ENCODE data around the gene HDAC4. TPM values are rescaled to one million over a fixed set of nuclear protein-coding genes. Genes with fewer than 3 reads are reported as not detected.
A peak's percentile ranks its signal among the peaks of the same experiment; 100 is the strongest.

Gene HDAC4
- total RNA-seq, 2 experiments from 2014 or later: 30.0 to 35.8 TPM

DNA sequence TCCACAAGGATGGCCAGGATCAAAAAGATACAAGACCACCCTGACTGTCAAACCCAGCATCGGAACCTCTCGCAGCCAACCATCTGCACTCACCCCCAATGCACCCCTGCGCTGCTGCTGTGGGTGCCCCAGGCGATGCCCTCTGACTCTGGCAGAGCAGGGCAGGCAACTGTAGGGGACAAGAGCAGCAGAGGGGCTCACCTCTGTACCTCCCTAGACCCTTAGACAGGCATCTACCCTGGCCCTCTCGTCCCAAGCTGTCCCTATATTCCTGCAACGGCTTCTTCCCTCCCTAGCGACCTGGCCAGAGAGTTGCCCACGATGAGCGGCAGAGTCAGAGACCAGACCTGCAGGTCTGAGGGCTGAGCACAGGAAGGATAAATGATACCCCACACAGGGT, 128.2 kb downstream of the HDAC4 start:
- Mint-ChIP-seq H3K9me3 (no peaks in the 10 kb centered on the region), H3K4me3 (no peak overlapping the region), H3K27me3 (peaks cover 33% of the 10 kb centered on the region), H3K4me1 (ENCODE audit: low read depth) (peaks cover 63% of the 10 kb centered on the region), H3K36me3 (peaks cover 5% of the 10 kb centered on the region), H3K27ac (no peak overlapping the region)
- no peak for DNase-seq
- intact Hi-C loops (cut with micrococcal nuclease): no loop called here
- ChIA-PET CTCF (interaction anchor here (1.1 kb wide), 1 partner anchor 16 kb away, joined by 3 read pairs; no protein-coding TSS in a partner anchor), POLR2A (no interaction called here)

DNA sequence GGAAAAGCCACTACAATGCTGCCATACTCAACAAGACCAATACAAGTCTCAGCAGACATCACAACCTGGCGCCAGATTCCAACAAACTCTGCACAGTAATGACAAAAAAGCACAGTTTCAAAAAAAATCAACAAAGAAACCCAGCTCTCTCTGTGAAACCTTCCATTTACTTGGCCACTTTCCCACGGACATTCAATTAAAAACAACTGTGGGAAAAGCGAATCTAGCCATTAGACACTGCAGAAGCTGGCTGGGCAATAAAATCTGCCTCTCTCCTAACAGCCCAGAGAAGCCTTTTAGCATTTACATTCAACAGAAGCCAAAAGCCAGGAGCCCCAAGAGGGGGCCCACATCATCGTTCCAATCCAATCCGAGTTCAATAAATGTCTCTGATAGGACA, 128.9 kb downstream of the HDAC4 start:
- no peak overlapping the region for H3K4me3 Mint-ChIP-seq
- peaks cover 8% of the 10 kb centered on the region for H3K36me3 Mint-ChIP-seq
- H3K27ac Mint-ChIP-seq: no peak overlapping the region
- H3K4me1 Mint-ChIP-seq (ENCODE audit: low read depth): peaks cover 70% of the 10 kb centered on the region
- CTCF ChIA-PET: interaction anchor here (0.8 kb wide), 1 partner anchor 109 kb away, joined by 3 read pairs; no protein-coding TSS in a partner anchor
- DNase-seq: no peak
- POLR2A ChIA-PET: no interaction called here
- intact Hi-C loops (cut with micrococcal nuclease): no loop called here
- H3K9me3 Mint-ChIP-seq: no peaks in the 10 kb centered on the region
- H3K27me3 Mint-ChIP-seq: peaks cover 33% of the 10 kb centered on the region

DNA sequence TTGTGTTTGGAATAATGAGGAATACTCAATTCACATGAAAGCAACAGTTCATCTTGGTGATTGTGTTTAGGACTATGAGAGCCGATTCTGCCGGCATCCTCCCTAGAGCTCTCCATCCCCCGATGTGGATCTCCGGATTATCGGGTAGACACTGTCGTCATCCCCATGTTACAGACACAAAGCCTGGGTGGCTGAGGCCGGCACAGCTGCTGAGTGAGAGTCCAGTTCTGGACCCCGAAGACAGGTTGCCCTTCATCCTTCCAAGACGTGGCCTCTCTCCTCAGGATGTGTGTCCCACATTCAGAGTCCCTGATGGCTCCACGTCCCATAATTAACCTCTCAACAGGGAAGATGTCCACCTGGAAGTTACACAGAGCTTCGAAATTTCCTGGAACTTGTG, 129.3 kb downstream of the HDAC4 start:
- Mint-ChIP-seq H3K9me3 (no peaks in the 10 kb centered on the region), H3K4me3 (no peak overlapping the region), H3K36me3 (peaks cover 8% of the 10 kb centered on the region), H3K4me1 (ENCODE audit: low read depth) (peaks cover 74% of the 10 kb centered on the region), H3K27me3 (peaks cover 33% of the 10 kb centered on the region), H3K27ac (no peak overlapping the region)
- no peak for DNase-seq
- ChIA-PET POLR2A (no interaction called here), CTCF (interaction anchor here (0.8 kb wide), 1 partner anchor 110 kb away, joined by 3 read pairs; no protein-coding TSS in a partner anchor)
- intact Hi-C loops (cut with micrococcal nuclease): no loop called here

DNA sequence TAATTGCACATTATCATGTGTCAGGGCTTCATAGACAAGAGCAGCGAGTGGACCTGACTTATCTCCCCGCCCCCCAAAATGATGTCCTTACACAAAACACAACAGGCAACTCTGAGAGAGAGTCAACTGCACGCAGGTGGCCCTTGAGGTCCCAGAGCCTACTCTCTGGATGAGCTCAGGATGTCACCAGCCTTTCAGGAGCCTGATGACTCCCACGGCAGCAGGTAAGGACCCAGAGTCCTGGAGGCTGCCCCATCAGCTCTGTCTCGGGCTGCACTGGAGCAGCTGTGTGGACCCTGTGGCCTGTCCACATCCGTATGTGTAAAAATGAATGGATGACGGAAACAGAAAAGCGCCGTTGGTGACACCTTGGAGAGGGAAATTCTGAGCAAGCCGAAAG, 130.9 kb downstream of the HDAC4 start:
- Mint-ChIP-seq H3K4me1 (ENCODE audit: low read depth) (peaks cover 79% of the 10 kb centered on the region), H3K27me3 (peaks cover 31% of the 10 kb centered on the region), H3K27ac (no peak overlapping the region), H3K36me3 (peaks cover 8% of the 10 kb centered on the region), H3K9me3 (no peaks in the 10 kb centered on the region), H3K4me3 (no peak overlapping the region)
- intact Hi-C loops (cut with micrococcal nuclease): loop anchor here (5.0 to 10.0 kb wide), 2 partner anchors 32 to 615 kb away; no protein-coding TSS in a partner anchor
- ChIA-PET CTCF (interaction anchor here (1.2 kb wide), 1 partner anchor 752 kb away, joined by 3 read pairs; no protein-coding TSS in a partner anchor), POLR2A (no interaction called here)
- no peak for DNase-seq

DNA sequence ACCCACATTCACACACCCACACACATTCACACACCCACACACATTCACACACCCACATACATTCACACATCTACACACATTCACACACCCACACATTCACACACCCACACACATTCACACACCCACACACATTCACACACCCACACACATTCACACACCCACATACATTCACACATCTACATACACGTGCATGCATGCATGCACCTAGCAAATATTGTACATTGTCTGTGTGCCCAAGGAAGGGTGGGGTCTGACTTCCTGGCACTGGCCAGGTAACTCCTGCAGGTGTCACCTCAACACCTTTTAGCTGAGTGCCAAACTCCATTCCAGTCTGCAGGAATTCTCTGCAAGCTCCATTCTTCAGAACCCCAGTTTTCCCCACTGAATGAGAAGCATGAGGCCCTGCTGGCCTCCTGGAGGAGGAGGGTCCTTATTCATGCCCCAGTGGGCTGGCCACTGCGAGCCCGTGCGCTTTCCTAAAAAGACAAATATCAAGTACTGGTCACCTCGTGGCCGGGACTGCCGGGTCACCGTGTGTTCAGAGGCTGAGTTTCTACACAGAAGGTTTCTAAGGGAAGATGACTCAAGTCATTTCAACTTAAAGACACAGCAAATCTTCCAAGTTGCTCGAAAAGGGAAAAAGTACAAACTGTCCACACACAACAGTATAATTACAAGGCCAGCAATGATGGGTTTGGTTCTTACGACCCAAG, 131.5 kb downstream of the HDAC4 start:
- H3K4me1 Mint-ChIP-seq (ENCODE audit: low read depth): peaks cover 78% of the 10 kb centered on the region
- no peak for DNase-seq
- no peaks in the 10 kb centered on the region for H3K9me3 Mint-ChIP-seq
- peaks cover 31% of the 10 kb centered on the region for H3K27me3 Mint-ChIP-seq
- H3K27ac Mint-ChIP-seq: peak overlapping the region; percentile 56
- POLR2A ChIA-PET: no interaction called here
- no peak overlapping the region for H3K4me3 Mint-ChIP-seq
- intact Hi-C loops (cut with micrococcal nuclease): loop anchor here (5.0 to 10.0 kb wide), 2 partner anchors 33 to 615 kb away; no protein-coding TSS in a partner anchor
- CTCF ChIA-PET: interaction anchor here (0.8 to 2.6 kb wide), 3 partner anchors 16 to 753 kb away, joined by 3 to 9 read pairs (median 3); no protein-coding TSS in a partner anchor
- peaks cover 8% of the 10 kb centered on the region for H3K36me3 Mint-ChIP-seq

DNA sequence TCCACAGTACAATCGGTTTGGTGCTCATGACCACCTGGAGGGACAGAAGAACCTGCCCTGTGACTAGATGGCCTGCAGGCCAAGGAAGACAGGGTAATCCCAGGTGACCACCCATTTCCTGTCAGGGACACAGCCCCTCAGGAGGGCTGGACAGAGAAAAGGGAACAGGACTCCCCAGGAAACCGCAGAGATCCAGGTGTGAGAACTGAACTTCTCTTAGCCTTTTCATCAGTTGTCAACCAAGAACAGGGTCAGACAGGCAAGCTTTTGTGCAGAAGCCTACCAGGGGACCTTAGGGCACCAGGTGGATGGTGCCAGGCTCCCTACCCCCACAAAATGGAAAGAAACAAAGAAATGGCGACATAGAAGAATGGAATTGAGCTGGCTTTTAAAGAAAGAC, 132.3 kb downstream of the HDAC4 start:
- Mint-ChIP-seq H3K27me3 (peaks cover 25% of the 10 kb centered on the region), H3K27ac (no peak overlapping the region), H3K4me3 (no peak overlapping the region), H3K4me1 (ENCODE audit: low read depth) (peaks cover 77% of the 10 kb centered on the region), H3K9me3 (no peaks in the 10 kb centered on the region), H3K36me3 (peaks cover 6% of the 10 kb centered on the region)
- no peak for DNase-seq
- ChIA-PET POLR2A (no interaction called here), CTCF (interaction anchor here (0.8 to 2.6 kb wide), 2 partner anchors 15 to 101 kb away, joined by 3 to 9 read pairs; no protein-coding TSS in a partner anchor)
- intact Hi-C loops (cut with micrococcal nuclease): loop anchor here (5.0 to 10.0 kb wide), 2 partner anchors 34 to 616 kb away; no protein-coding TSS in a partner anchor

DNA sequence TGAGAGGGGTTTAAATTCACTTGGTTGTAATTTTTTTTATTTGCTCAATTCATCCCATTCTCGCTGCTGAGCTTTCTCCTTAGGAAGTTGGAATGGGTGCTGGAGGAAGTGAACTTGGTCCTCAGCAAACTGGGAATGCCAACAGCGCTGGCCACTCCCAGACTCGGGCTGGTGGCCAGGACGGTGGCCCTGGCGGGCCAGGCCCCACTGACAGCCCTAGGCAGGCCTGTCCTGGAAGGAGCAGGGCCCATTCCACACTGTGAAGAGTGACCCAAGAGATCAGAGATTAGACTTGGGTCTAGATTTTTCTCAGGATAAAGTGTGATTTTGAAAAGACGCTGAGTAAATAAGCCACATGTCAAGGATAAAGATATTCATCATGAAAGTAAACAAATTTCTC, 132.7 kb downstream of the HDAC4 start:
- intact Hi-C loops (cut with micrococcal nuclease): loop anchor here (5.0 to 10.0 kb wide), 2 partner anchors 34 to 617 kb away; no protein-coding TSS in a partner anchor
- H3K9me3 Mint-ChIP-seq: no peaks in the 10 kb centered on the region
- H3K27ac Mint-ChIP-seq: peak overlapping the region; percentile 93
- ChIA-PET CTCF (interaction anchor here (1.2 to 2.6 kb wide), 5 partner anchors 26 to 113 kb away, joined by 3 to 12 read pairs (median 9); no protein-coding TSS in a partner anchor), POLR2A (interaction anchor here (1.1 to 2.3 kb wide), 4 partner anchors 26 to 113 kb away, joined by 3 to 10 read pairs (median 5); no protein-coding TSS in a partner anchor)
- H3K27me3 Mint-ChIP-seq: peaks cover 22% of the 10 kb centered on the region
- H3K36me3 Mint-ChIP-seq: peaks cover 6% of the 10 kb centered on the region
- H3K4me1 Mint-ChIP-seq (ENCODE audit: low read depth): peaks cover 76% of the 10 kb centered on the region
- H3K4me3 Mint-ChIP-seq: no peak overlapping the region
- no peak for DNase-seq

DNA sequence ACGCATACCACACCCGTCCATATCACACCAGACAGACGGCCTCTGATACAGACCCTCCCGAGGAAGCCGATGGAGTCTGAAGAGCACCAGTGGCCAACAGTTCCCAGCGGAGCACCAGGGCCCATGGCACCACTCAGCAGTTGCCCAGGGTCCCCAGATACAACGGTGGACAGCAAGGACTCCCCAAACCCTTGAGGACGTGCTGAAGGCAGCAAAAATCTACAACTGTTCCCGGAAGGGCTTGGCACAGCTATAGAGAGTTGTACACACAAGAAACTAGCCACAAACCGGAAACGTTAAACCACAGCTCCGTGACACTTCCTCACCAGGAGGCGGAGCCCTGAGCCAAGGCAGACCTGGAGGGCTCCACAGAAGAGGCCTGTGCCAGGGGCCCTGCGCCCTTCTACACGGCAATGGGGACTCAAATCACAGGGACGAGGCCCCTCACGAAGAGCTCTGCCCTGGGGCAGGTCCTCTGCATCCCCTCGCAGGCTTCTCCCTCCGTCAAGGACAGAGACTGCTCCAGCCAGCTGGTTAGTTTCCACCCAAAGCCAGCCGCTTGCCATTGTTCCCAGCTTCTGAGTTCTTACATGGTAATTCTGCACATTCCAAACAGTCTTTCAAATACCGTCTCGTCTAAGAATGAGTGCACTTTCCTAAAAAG, 133.4 kb downstream of the HDAC4 start:
- Mint-ChIP-seq H3K27me3 (peaks cover 15% of the 10 kb centered on the region), H3K27ac (peak overlapping the region; percentile 93), H3K4me1 (ENCODE audit: low read depth) (peaks cover 75% of the 10 kb centered on the region), H3K4me3 (peak overlapping the region; percentile 78), H3K36me3 (peaks cover 6% of the 10 kb centered on the region), H3K9me3 (no peaks in the 10 kb centered on the region)
- ChIA-PET POLR2A (interaction anchor here (0.9 to 2.3 kb wide), 6 partner anchors 18 to 113 kb away, joined by 3 to 10 read pairs (median 3); no protein-coding TSS in a partner anchor), CTCF (interaction anchor here (0.6 to 2.6 kb wide), 11 partner anchors 8 to 132 kb away, joined by 3 to 12 read pairs (median 6); no protein-coding TSS in a partner anchor)
- peak; percentile 96 for DNase-seq
- intact Hi-C loops (cut with micrococcal nuclease): loop anchor here (1.0 to 10.0 kb wide), 4 partner anchors 8 to 617 kb away; no protein-coding TSS in a partner anchor

DNA sequence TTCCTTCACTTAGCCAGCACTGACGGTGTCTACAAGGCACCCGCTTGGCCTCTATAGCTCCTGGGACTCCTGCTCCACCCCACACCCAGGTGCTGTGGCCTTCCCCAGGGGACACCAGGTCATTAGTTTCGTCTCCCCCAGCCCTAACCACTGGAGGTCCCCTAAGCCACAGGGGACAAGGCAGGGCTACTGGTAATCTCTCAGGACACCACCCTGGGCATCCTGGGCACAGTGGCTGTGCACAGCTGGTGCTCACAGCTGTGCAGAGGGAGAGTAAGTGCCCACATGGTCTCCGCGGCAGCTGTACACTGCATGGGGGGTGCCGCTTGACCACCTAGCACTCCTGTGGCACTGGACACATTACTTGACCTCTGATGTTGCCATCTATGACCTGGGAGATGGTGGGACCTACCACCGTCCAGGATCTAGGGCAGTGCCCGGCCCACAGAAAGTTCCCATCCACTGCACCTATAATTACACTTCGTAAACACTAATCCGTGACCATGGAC, 134.0 kb downstream of the HDAC4 start:
- peaks cover 10% of the 10 kb centered on the region for H3K27me3 Mint-ChIP-seq
- CTCF ChIA-PET: interaction anchor here (0.6 to 2.6 kb wide), 12 partner anchors 9 to 132 kb away, joined by 3 to 12 read pairs (median 5); no protein-coding TSS in a partner anchor
- no peaks in the 10 kb centered on the region for H3K9me3 Mint-ChIP-seq
- POLR2A ChIA-PET: interaction anchor here (0.9 to 2.3 kb wide), 7 partner anchors 18 to 114 kb away, joined by 3 to 10 read pairs (median 3); no protein-coding TSS in a partner anchor
- no peak for DNase-seq
- H3K4me1 Mint-ChIP-seq (ENCODE audit: low read depth): peaks cover 74% of the 10 kb centered on the region
- peak overlapping the region; percentile 78 for H3K4me3 Mint-ChIP-seq
- peaks cover 6% of the 10 kb centered on the region for H3K36me3 Mint-ChIP-seq
- peak overlapping the region; percentile 93 for H3K27ac Mint-ChIP-seq
- intact Hi-C loops (cut with micrococcal nuclease): loop anchor here (1.0 to 10.0 kb wide), 4 partner anchors 8 to 618 kb away; no protein-coding TSS in a partner anchor

DNA sequence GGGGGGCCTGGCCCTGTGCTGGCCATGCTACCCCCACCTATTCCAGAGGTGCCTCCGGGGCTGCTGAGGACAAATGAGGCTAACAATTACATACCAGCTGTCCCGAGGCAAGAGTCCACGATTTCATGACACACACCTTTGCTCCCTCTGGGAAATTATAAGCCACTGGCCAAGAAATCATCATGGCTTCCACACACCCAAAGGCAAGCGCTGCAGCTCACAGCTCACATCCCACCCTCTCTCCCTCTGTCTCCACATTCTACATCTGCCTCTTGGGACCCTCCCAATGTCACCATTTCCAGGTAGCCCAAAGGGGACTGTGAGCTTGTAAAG, 134.4 kb downstream of the HDAC4 start:
- Mint-ChIP-seq H3K27me3 (peaks cover 6% of the 10 kb centered on the region), H3K4me1 (ENCODE audit: low read depth) (peaks cover 73% of the 10 kb centered on the region), H3K9me3 (no peaks in the 10 kb centered on the region), H3K4me3 (peak overlapping the region; percentile 78), H3K27ac (peak overlapping the region; percentile 93), H3K36me3 (peaks cover 4% of the 10 kb centered on the region)
- ChIA-PET POLR2A (interaction anchor here (0.9 to 2.3 kb wide), 5 partner anchors 14 to 134 kb away, joined by 3 to 10 read pairs (median 3); partner anchors contain the start of gene HDAC4), CTCF (interaction anchor here (0.7 to 2.6 kb wide), 4 partner anchors 9 to 115 kb away, joined by 3 to 12 read pairs (median 7); no protein-coding TSS in a partner anchor)
- DNase-seq: no peak
- intact Hi-C loops (cut with micrococcal nuclease): loop anchor here (5.0 to 10.0 kb wide), 2 partner anchors 36 to 618 kb away; no protein-coding TSS in a partner anchor

DNA sequence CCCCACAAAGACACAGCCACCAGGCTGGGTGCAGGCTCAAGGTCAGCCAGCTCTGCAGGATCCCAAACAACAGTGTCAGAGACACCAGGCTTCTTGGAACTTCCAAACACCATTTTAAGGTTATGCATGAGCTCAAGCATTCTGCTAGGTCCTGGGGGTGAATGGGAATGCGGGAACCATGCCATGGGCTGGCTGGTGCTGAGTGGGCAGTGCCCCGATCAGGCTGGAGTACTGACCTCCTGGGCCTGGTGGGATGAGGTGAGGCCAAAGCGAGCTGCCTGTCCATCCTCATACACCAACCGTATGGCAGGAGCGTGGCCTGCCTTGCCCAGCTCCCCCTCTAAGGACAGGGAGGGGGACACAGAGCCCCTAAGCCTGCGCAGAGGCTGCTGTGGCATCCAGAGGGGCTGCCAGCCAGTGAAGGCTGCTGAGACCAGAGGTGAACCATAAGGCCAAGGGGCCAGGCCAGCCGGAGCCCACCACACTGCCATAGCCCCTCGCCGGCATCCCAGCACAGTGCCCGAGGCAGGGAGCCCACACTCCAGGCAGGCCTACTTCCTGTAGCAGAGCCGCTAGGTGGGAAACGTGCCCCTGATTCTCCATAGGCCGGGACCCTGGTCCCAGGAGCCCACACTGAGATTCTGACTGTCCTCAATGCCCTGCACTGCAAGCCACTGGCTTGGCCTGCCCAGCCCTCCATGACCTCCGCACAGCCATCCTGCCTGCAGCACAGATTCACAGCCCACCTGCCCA, 135.0 kb downstream of the HDAC4 start:
- intact Hi-C loops (cut with micrococcal nuclease): loop anchor here (1.0 to 10.0 kb wide), 7 partner anchors 36 to 619 kb away; partner anchors contain the start of gene HDAC4
- ChIA-PET POLR2A (interaction anchor here (0.9 to 2.3 kb wide), 5 partner anchors 14 to 135 kb away, joined by 3 to 10 read pairs (median 3); partner anchors contain the start of gene HDAC4), CTCF (interaction anchor here (0.7 to 2.6 kb wide), 4 partner anchors 10 to 115 kb away, joined by 3 to 12 read pairs (median 7); no protein-coding TSS in a partner anchor)
- no peaks in the 10 kb centered on the region for H3K9me3 Mint-ChIP-seq
- peaks cover 78% of the 10 kb centered on the region for H3K4me1 Mint-ChIP-seq (ENCODE audit: low read depth)
- peak overlapping the region; percentile 86 for H3K27ac Mint-ChIP-seq
- peaks cover 3% of the 10 kb centered on the region for H3K36me3 Mint-ChIP-seq
- H3K27me3 Mint-ChIP-seq: peaks cover 5% of the 10 kb centered on the region
- DNase-seq: no peak
- peak overlapping the region; percentile 78 for H3K4me3 Mint-ChIP-seq

Measured in activated CD4-positive, alpha-beta memory T cell treated with anti-CD3 and anti-CD28 coated beads for 36 hours (primary cell).